Naive B cell (primary cell): ENCODE measurements around the gene GJB2. TPM values are rescaled to one million over a fixed set of nuclear protein-coding genes. Genes with fewer than 3 reads are reported as not detected.

ENCODE experiments used
- ATAC-seq, 2 donors: fragments of 150-1000 bp; cut with Tn5 transposase; 2 replicates each; pipeline ENCODE4 v1.10.0; 2021; ENCODE audit warnings: low read depth in 2 of 2, mild to moderate bottlenecking in 2 of 2, moderate library complexity in 2 of 2
- DNase-seq: peaks from one replicate; pipeline ENCODE4 v3.0.0; 2022
- H3K27ac Mint-ChIP-seq, 6 donors: one replicate each; pipeline ENCODE4 v1.8.0; 2020 to 2022; ENCODE audit warnings: mild to moderate bottlenecking in 6 of 6, mixed read lengths in 6 of 6, moderate library complexity in 5 of 6, inconsistent platforms in 2 of 6
- H3K27me3 Mint-ChIP-seq, 3 donors: one replicate each; pipeline ENCODE4 v1.8.0; 2021 to 2022; ENCODE audit warnings: mixed read lengths in 3 of 3, mild to moderate bottlenecking in 1 of 3
- H3K36me3 Mint-ChIP-seq, 2 donors: one replicate each; pipeline ENCODE4 v1.8.0; 2020 to 2022; ENCODE audit warnings: mixed read lengths in 2 of 2, inconsistent platforms in 1 of 2, mild to moderate bottlenecking in 1 of 2
- H3K4me1 Mint-ChIP-seq, 3 donors: one replicate each; pipeline ENCODE4 v1.8.0; 2020 to 2022; ENCODE audit warnings: mixed read lengths in 3 of 3, inconsistent platforms in 1 of 3, mild to moderate bottlenecking in 1 of 3, moderate library complexity in 1 of 3
- H3K4me3 Mint-ChIP-seq, 8 donors: one replicate each; pipeline ENCODE4 v1.8.0; 2020 to 2022; ENCODE audit warnings: mild to moderate bottlenecking in 8 of 8, mixed read lengths in 8 of 8, moderate library complexity in 8 of 8, inconsistent platforms in 2 of 8
- H3K9me3 Mint-ChIP-seq, 7 donors: one replicate each; pipeline ENCODE4 v1.8.0; 2020 to 2022; ENCODE audit warnings: mixed read lengths in 7 of 7, mild to moderate bottlenecking in 5 of 7, inconsistent platforms in 2 of 7, moderate library complexity in 1 of 7
- polyA plus RNA-seq, 6 donors: library from polyadenylated mRNA; unstranded; fragments of 300-500 nt; fragmentation: Illumina TruSeq; gene quantifications; one replicate each; pipeline ENCODE4 v1.2.3, GENCODE V29; 2021; ENCODE audit warnings: low read depth in 6 of 6

GJB2 gene
- polyA plus RNA-seq, 6 donors from 2014 or later: not detected

- Mint-ChIP-seq H3K36me3 (no peaks in the 10 kb centered on the region), H3K4me3 (no peak overlapping the region), H3K27ac (no peak overlapping the region), H3K4me1 (peaks cover 19 to 22% (median 20%) of the 10 kb centered on the region in 3 donors), H3K27me3 (peaks cover 34 to 53% (median 37%) of the 10 kb centered on the region in 3 donors), H3K9me3 (peaks cover 0 to 2% (median 0%) of the 10 kb centered on the region in 7 donors)
- ATAC-seq (no peak), DNase-seq (no peak)
Observed at GRCh38 chr13:20190076-20190475, 2.7 kb downstream of the GJB2 start.

- H3K27me3 Mint-ChIP-seq: peaks cover 27 to 53% (median 35%) of the 10 kb centered on the region in 3 donors
- peak; percentile 23 to 24 for ATAC-seq
Observed at GRCh38 chr13:20188667-20189553, 3.8 kb downstream of the GJB2 start.

GRCh38 chr13:20186771-20187170 lies 6.0 kb downstream of the GJB2 start:
- H3K4me3 Mint-ChIP-seq: no peak overlapping the region
- peaks cover 22 to 50% (median 25%) of the 10 kb centered on the region in 3 donors for H3K27me3 Mint-ChIP-seq
- no peaks in the 10 kb centered on the region for H3K36me3 Mint-ChIP-seq
- ATAC-seq (no peak), DNase-seq (no peak)
- peaks cover 0 to 3% (median 0%) of the 10 kb centered on the region in 3 donors for H3K4me1 Mint-ChIP-seq
- H3K9me3 Mint-ChIP-seq: peaks cover 0 to 2% (median 0%) of the 10 kb centered on the region in 7 donors
- no peak overlapping the region for H3K27ac Mint-ChIP-seq

More at GRCh38 chr13:20188667-20189553, 3.8 kb downstream of the GJB2 start:
- peaks cover 8 to 14% (median 9%) of the 10 kb centered on the region in 3 donors for H3K4me1 Mint-ChIP-seq
- H3K9me3 Mint-ChIP-seq: peaks cover 0 to 2% (median 0%) of the 10 kb centered on the region in 7 donors
- H3K4me3 Mint-ChIP-seq: no peak overlapping the region
- DNase-seq: no peak
- H3K27ac Mint-ChIP-seq: no peak overlapping the region
- no peaks in the 10 kb centered on the region for H3K36me3 Mint-ChIP-seq

- no peak for DNase-seq
- Mint-ChIP-seq H3K27ac (no peak overlapping the region), H3K27me3 (peaks cover 22 to 40% (median 24%) of the 10 kb centered on the region in 3 donors), H3K4me1 (peaks cover 0 to 2% (median 0%) of the 10 kb centered on the region in 3 donors), H3K4me3 (no peak overlapping the region), H3K9me3 (peaks cover 0 to 2% (median 0%) of the 10 kb centered on the region in 7 donors), H3K36me3 (no peaks in the 10 kb centered on the region)
- no peak for ATAC-seq
Observed at GRCh38 chr13:20185366-20186056, 7.2 kb downstream of the GJB2 start.

- no peaks in the 10 kb centered on the region for H3K9me3 Mint-ChIP-seq
- no peak overlapping the region for H3K4me3 Mint-ChIP-seq
- peaks cover 40 to 64% (median 53%) of the 10 kb centered on the region in 3 donors for H3K27me3 Mint-ChIP-seq
- peaks cover 2 to 8% (median 5%) of the 10 kb centered on the region in 3 donors for H3K4me1 Mint-ChIP-seq
- ATAC-seq (peak; percentile 92 to 98), DNase-seq (peak; percentile 60)
- H3K36me3 Mint-ChIP-seq: peaks cover 0 to 7% of the 10 kb centered on the region in 2 donors
- no peak overlapping the region for H3K27ac Mint-ChIP-seq
Observed at GRCh38 chr13:20182231-20182846, 10.4 kb downstream of the GJB2 start.

- H3K27me3 Mint-ChIP-seq: peaks cover 48 to 75% (median 65%) of the 10 kb centered on the region in 3 donors
- no peaks in the 10 kb centered on the region for H3K9me3 Mint-ChIP-seq
- peaks cover 2 to 9% (median 5%) of the 10 kb centered on the region in 3 donors for H3K4me1 Mint-ChIP-seq
- peaks cover 0 to 7% of the 10 kb centered on the region in 2 donors for H3K36me3 Mint-ChIP-seq
- ATAC-seq (no peak), DNase-seq (no peak)
- no peak overlapping the region for H3K27ac Mint-ChIP-seq
- no peak overlapping the region for H3K4me3 Mint-ChIP-seq
Observed at GRCh38 chr13:20181188-20181587, 11.6 kb downstream of the GJB2 start.

GRCh38 chr13:20178156-20178555 lies 14.6 kb downstream of the GJB2 start:
- Mint-ChIP-seq H3K36me3 (peaks cover 0 to 7% of the 10 kb centered on the region in 2 donors), H3K27me3 (peaks cover 71 to 79% (median 79%) of the 10 kb centered on the region in 3 donors), H3K9me3 (peaks cover 0 to 2% (median 0%) of the 10 kb centered on the region in 7 donors), H3K4me3 (no peak overlapping the region), H3K4me1 (peaks cover 5 to 17% (median 11%) of the 10 kb centered on the region in 3 donors), H3K27ac (no peak overlapping the region)
- no peak for DNase-seq
- ATAC-seq: no peak

GRCh38 chr13:20177049-20177831 lies 15.5 kb downstream of the GJB2 start:
- Mint-ChIP-seq H3K36me3 (peaks cover 0 to 7% of the 10 kb centered on the region in 2 donors), H3K27ac (peak overlapping the region in 1 of 6 donors; percentile 10), H3K9me3 (peaks cover 0 to 2% (median 0%) of the 10 kb centered on the region in 7 donors), H3K4me1 (peaks cover 5 to 17% (median 11%) of the 10 kb centered on the region in 3 donors), H3K27me3 (peaks cover 69 to 87% (median 86%) of the 10 kb centered on the region in 3 donors), H3K4me3 (no peak overlapping the region)
- DNase-seq (no peak), ATAC-seq (no peak)

- DNase-seq (no peak), ATAC-seq (no peak)
- Mint-ChIP-seq H3K36me3 (peaks cover 0 to 7% of the 10 kb centered on the region in 2 donors), H3K4me1 (peaks cover 5 to 17% (median 9%) of the 10 kb centered on the region in 3 donors), H3K4me3 (no peak overlapping the region), H3K9me3 (peaks cover 0 to 2% (median 0%) of the 10 kb centered on the region in 7 donors), H3K27me3 (peaks cover 67 to 94% (median 89%) of the 10 kb centered on the region in 3 donors), H3K27ac (no peak overlapping the region)
Observed at GRCh38 chr13:20175907-20176652, 16.7 kb downstream of the GJB2 start.

- Mint-ChIP-seq H3K9me3 (peaks cover 0 to 2% (median 0%) of the 10 kb centered on the region in 7 donors), H3K4me3 (no peak overlapping the region), H3K4me1 (peaks cover 5 to 17% (median 9%) of the 10 kb centered on the region in 3 donors), H3K36me3 (peaks cover 0 to 7% of the 10 kb centered on the region in 2 donors), H3K27me3 (peaks cover 60 to 96% (median 87%) of the 10 kb centered on the region in 3 donors), H3K27ac (no peak overlapping the region)
- DNase-seq: no peak
- ATAC-seq: no peak
Observed at GRCh38 chr13:20175406-20175794, 17.3 kb downstream of the GJB2 start.

- peaks cover 54 to 96% (median 87%) of the 10 kb centered on the region in 3 donors for H3K27me3 Mint-ChIP-seq
- peak overlapping the region in 1 of 6 donors; percentile 58 for H3K27ac Mint-ChIP-seq
- ATAC-seq (peak; percentile 55 to 71), DNase-seq (no peak)
- peaks cover 5 to 17% (median 9%) of the 10 kb centered on the region in 3 donors for H3K4me1 Mint-ChIP-seq
- peak overlapping the region in 1 of 8 donors; percentile 31 for H3K4me3 Mint-ChIP-seq
- peaks cover 0 to 7% of the 10 kb centered on the region in 2 donors for H3K36me3 Mint-ChIP-seq
- peaks cover 0 to 2% (median 0%) of the 10 kb centered on the region in 7 donors for H3K9me3 Mint-ChIP-seq
Observed at GRCh38 chr13:20174656-20175405, 17.9 kb downstream of the GJB2 start.
